Body of pancreas (tissue), 4 donors: ENCODE measurements around the gene PLEKHA7. TPM values are rescaled to one million over a fixed set of nuclear protein-coding genes. Genes with fewer than 3 reads are reported as not detected.
"Not testable (repeated sequence)": the region's sequence is repeated elsewhere in the genome, so short reads cannot be mapped to it uniquely, and the experiment has no call there.

Source experiments
- ATAC-seq: fragments of 150-250 bp; one replicate; pipeline ENCODE4 v1.9.1; 2016
- DNase-seq, 4 donors: peaks; one replicate each; pipeline ENCODE4 v3.0.0-alpha.2; 2019
- H3K27ac ChIP-seq, 4 donors: fragments of 200-600 bp; sonication (generic); 1 replicate in 3 of 4; 2 replicates in 1 of 4; pipeline versions ENCODE4 v1.5.1 to v1.6.1; 2016 to 2019; ENCODE audit warnings: mild to moderate bottlenecking in 1 of 4, mixed read lengths in 1 of 4, moderate library complexity in 1 of 4
- H3K27me3 ChIP-seq, 2 donors: fragments of 200-600 bp; sonication (generic); one replicate each; pipeline ENCODE4 v1.6.0; 2016; ENCODE audit warnings: mild to moderate bottlenecking in 1 of 2
- H3K36me3 ChIP-seq, 2 donors: fragments of 200-600 bp; sonication (generic); replicated peaks in 1 of 2; 2 replicates each; pipeline ENCODE4 v1.5.1; 2016; ENCODE audit warnings: low read depth in 2 of 2; ENCODE audit not compliant: insufficient read depth in 1 of 2
- H3K4me1 ChIP-seq: fragments of 200-600 bp; sonication (generic); one replicate; pipeline ENCODE4 v1.6.0; 2016
- H3K4me3 ChIP-seq, 2 donors: fragments of 200-600 bp; sonication (generic); 1 replicate in 1 of 2; 2 replicates in 1 of 2; pipeline ENCODE4 v1.5.1; 2016 to 2019
- H3K9me3 ChIP-seq, 3 donors: fragments of 200-600 bp; sonication (generic); 1 replicate in 2 of 3; 2 replicates in 1 of 3; pipeline ENCODE4 v1.5.1; 2016
- CTCF ChIP-seq, 7 experiments: fragments of 450-650 bp in 4 of 7; fragments of 200-600 bp in 3 of 7; sonication (generic) in 3 of 7; IDR thresholded peaks; one replicate each; pipeline ENCODE4 v1.5.1; 2016 to 2019; ENCODE audit warnings: antibody characterized with exemption in 7 of 7
- POLR2A ChIP-seq, 3 donors: fragments of 450-650 bp; IDR thresholded peaks; one replicate each; pipeline ENCODE4 v1.6.1; 2016; ENCODE audit warnings: antibody characterized with exemption in 3 of 3, mild to moderate bottlenecking in 2 of 3
- WGBS, 2 donors: methylation state at CpG; one replicate each; pipeline ENCODE4 v1.1.5; 2017; 5-methylcytosine and 5-hydroxymethylcytosine counted together
- intact Hi-C: fragments of 100-400 bp; cut with DNase I; formaldehyde crosslinking; loops from one replicate; pipeline ENCODE4 v1.15.1; 2023
- total RNA-seq, 2 donors: library from RNA; depleted of rRNA; stranded (reverse); fragments of >200 nt; gene quantifications; one replicate each; pipeline ENCODE4 v1.1.0, GENCODE V29; 2016

PLEKHA7 gene
- total RNA-seq = 10 to 100 TPM; 30.4 to 34.6 TPM

GRCh38 chr11:17014321-17014832 is at the start of gene PLEKHA7:
Gene PLEKHA7 (minus strand): TSS chr11:17014414. CDS start chr11:17014401, 13 bp downstream.
- H3K36me3 ChIP-seq = no peaks in the 10 kb centered on the region
- H3K9me3 ChIP-seq = no peaks in the 10 kb centered on the region
- peaks cover 32% of the 10 kb centered on the region for H3K4me1 ChIP-seq
- 0 to 1% methylated on average over 1 to 31 of the region's 76 CpGs for WGBS, 2 donors
- intact Hi-C loops = no loop called here
- peak in 3 of 4 donors; percentile 33 to 55 (median 35) for DNase-seq
- ATAC-seq = peak; percentile 55
- TF ChIP-seq POLR2A (IDR thresholded peaks at IDR 0.05) (no peak), CTCF (IDR thresholded peaks at IDR 0.05) (no peak)
- H3K27me3 ChIP-seq = no peaks in the 10 kb centered on the region
- peak within 1 kb of the TSS; percentile 62 to 97 for H3K4me3 ChIP-seq
- H3K27ac ChIP-seq = peak within 1 kb of the TSS; percentile 79 to 95 (median 84)

GRCh38 chr11:17063171-17064002 is 49.2 kb upstream of the PLEKHA7 start:
- Histone ChIP-seq H3K4me1 (no peaks in the 10 kb centered on the region), H3K27ac (no peak overlapping the region), H3K4me3 (no peak overlapping the region), H3K9me3 (no peaks in the 10 kb centered on the region), H3K36me3 (no peaks in the 10 kb centered on the region), H3K27me3 (no peaks in the 10 kb centered on the region)
- 65 to 79% methylated on average over 4 of the region's 4 CpGs for WGBS, 2 donors
- intact Hi-C loops = loop anchor here (10.0 kb wide), 1 partner anchor 249 kb away; no protein-coding TSS in a partner anchor
- peak; percentile 97 for ATAC-seq
- TF ChIP-seq CTCF (IDR thresholded peaks at IDR 0.05) = peak; percentile 74 to 93 (median 88)
- no peak for TF ChIP-seq POLR2A (IDR thresholded peaks at IDR 0.05)
- peak; percentile 75 to 86 (median 82) for DNase-seq

DNA sequence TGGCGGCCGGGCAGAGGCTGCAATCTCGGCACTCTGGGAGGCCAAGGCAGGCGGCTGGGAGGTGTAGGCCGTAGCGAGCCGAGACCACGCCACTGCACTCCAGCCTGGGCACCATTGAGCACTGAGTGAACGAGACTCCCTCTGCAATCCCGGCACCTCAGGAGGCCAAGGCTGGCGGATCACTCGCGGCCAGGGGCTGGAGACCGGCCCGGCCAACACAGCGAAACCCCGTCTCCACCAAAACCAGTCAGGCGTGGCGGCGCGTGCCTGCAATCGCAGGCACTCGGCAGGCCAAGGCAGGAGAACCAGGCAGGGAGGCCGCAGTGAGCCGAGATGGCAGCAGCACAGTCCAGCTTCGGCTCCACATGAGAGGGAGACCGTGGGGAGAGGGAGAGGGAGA is 36.9 kb upstream of the PLEKHA7 start:
- peaks cover 28% of the 10 kb centered on the region for H3K4me1 ChIP-seq
- H3K27ac ChIP-seq, H3K27me3 ChIP-seq, DNase-seq, H3K9me3 ChIP-seq, intact Hi-C loops, H3K36me3 ChIP-seq, H3K4me3 ChIP-seq, ATAC-seq: not testable (repeated sequence)
- 88 to 96% methylated on average over 6 to 22 of the region's 27 CpGs for WGBS, 2 donors

GRCh38 chr11:17048491-17048890 is 34.3 kb upstream of the PLEKHA7 start:
- Histone ChIP-seq H3K4me1 (peaks cover 28% of the 10 kb centered on the region), H3K27ac (peak overlapping the region; percentile 40 to 87 (median 78))
- H3K27me3 ChIP-seq, H3K4me3 ChIP-seq, intact Hi-C loops, H3K36me3 ChIP-seq, H3K9me3 ChIP-seq: not testable (repeated sequence)
- ATAC-seq (peak; percentile 98), DNase-seq (peak; percentile 20 to 75 (median 39))
- WGBS, 2 donors = 12 to 22% methylated on average over 4 of the region's 4 CpGs

GRCh38 chr11:17046690-17047089 is 32.5 kb upstream of the PLEKHA7 start:
- Histone ChIP-seq H3K4me1 (peaks cover 28% of the 10 kb centered on the region), H3K27me3 (no peaks in the 10 kb centered on the region), H3K27ac (peak overlapping the region in 2 of 4 donors; percentile 7 to 87), H3K36me3 (no peaks in the 10 kb centered on the region), H3K4me3 (no peak overlapping the region), H3K9me3 (no peaks in the 10 kb centered on the region)
- WGBS, 2 donors = 74 to 77% methylated on average over 5 of the region's 5 CpGs
- DNase-seq (no peak), ATAC-seq (no peak)
- TF ChIP-seq CTCF (IDR thresholded peaks at IDR 0.05) = no peak
- no peak for TF ChIP-seq POLR2A (IDR thresholded peaks at IDR 0.05)
- intact Hi-C loops = no loop called here
